Measurements from ENCODE around the gene NIFK.
"Not testable (repeated sequence)": the region's sequence is repeated elsewhere in the genome, so short reads cannot be mapped to it uniquely, and the experiment has no call there.

Gene NIFK

DNA sequence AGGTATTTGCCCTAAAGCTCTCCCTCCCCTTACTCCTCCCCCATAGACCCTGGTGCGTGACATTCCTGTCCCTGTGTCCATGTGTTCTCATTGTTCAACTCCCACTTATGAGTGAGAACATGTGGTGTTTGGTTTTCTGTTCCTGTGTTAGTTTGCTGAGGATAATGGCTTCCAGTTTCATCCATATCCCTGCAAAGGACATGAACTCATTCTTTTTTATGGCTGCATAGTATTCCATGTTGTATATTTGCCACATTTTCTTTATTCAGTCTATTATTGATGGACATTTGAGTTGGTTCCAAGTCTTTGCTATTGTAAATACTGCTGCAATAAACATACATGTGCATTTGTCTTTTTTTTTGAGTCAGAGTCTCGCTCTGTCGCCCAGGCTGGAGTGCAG is 46.1 kb downstream of the NIFK start:
- not testable (repeated sequence) for DNase-seq

DNA sequence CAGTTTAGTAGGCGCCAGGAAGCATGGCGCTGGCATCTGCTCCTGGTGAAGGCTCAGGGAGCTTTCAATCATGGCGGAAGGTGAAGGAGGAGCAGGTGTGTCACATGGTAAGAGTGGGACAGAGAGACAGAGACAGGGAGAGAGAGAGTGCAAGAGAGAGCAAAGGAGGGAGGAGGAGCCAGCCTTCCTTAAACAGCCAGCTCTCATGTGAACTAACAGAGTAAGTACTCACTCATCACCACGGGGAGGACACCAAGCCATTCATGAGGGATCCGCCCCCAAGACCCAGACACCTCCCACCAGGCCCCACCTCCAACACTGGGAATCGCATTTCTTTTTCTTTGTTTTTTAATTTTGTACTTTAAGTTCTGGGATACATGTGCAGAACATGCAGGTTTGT is 46.6 kb downstream of the NIFK start:
- no peak for DNase-seq

DNA sequence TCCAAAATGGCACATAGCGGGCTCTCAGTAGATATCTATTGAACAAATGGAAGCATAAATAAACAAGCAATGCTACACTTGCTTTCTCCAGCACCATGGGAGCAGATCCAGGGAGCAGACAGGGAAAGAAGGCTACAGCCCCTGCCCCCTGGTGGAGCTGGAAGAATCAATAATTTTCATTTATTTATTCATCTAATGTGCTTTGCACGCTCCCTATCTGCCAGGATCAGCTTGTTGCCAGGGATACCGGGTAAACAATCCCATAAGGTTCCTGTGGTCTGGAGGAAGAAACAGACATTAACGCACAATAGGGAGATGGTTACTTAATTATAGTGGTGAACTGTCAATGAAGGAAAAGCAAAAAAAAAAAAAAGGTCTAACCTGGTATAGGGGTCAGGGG is 47.3 kb downstream of the NIFK start:
- no peak for DNase-seq

DNA sequence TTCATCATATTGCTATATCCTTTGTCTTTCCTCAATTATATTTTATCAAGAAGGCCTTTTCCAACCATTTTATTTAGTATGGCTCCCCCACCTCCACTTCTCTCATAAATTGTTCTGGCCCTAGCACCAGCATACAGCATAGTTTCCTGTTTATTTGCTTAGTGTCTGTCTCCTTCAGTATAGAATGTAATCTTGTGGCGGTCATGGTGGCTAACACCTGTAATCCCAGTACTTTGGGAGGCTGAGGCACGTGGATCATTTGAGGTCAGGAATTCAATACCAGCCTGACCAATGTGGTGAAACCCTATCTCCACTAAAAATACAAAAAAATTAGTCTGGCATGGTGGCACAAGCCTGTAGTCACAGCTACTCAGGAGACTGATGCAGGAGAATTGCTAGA is 47.9 kb downstream of the NIFK start:
- no peak for DNase-seq

DNA sequence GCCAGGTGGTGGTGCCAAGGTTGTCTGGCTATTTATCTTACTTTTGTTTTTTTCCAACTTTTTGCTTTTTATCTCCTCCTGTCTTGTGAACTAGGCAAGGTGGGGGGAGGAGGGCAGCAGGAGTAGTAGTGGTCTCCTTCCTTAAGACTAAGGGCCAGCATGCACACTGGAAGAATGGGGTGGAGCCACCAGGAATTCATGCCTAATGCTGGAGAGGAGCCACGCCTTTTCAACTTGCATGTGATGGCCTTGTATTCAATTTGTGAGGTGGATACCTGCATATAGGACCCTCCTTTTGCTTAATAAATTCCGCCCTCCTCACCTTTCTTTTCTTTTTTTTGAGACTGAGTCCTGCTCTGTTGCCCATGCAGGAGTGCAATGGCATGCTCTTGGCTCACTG is 49.8 kb downstream of the NIFK start:
- no peak for DNase-seq

DNA sequence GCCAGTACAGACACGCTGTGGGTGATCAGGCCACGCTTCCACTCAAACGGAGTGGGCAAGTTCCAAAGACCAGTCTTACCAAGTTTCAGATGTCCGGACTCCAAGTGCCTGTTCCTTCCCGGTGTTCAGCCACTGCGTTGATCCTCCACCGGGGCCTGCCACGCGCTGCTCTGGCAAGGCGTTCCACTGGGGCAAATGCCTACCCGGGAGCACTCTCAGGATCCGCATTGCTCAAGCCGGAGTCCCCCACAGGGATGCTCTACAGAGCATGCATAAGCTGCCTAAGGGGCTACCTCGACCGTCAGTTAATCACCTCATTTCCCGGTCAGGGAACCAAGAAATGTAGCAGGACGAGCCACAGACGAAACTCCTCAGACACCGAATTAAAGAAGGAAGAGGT is 50.5 kb downstream of the NIFK start:
- no peak for DNase-seq

DNA sequence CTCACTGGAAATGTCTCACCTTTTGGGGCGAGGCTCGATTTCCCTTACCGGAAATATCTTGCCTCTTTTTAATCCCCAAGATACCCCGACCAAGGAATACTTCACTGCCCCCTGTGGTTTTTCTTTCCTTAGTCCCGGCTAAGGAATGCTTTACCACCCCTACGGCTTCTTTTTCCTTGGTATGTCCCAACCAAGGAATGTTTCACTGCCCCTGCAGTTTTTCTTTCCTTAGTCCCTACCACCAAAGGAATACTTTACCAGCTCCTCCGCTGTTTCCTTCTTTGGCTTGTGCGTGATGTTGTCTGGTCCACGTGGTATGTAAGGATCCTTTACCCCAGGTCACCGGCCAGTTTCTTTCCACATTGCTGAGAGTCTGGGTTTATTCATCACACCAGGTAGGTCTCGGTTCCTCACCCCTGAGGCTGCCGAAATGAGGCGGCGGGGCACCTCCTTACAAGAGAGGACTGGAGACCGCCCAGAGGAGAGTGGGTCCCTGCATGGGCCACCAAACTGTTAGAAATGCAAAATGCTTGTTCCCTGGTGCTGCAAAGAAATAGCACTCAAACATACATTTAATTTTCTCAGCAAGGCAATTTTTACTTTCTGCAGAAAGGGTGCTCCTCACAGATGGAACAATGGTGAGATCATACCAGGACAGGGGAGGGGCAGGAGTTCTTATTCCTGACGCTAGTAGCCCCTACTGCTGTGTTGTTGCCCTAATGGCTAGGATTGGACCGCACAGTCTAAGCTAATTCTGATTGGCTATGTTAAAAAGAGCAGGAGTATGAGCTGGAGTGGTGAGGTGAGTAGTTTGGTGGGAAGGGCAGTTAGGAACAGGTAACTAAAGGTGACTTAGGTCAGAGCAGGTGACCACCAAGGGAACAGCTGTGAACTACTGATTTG is 54.0 kb downstream of the NIFK start:
- DNase-seq: no peak

DNA sequence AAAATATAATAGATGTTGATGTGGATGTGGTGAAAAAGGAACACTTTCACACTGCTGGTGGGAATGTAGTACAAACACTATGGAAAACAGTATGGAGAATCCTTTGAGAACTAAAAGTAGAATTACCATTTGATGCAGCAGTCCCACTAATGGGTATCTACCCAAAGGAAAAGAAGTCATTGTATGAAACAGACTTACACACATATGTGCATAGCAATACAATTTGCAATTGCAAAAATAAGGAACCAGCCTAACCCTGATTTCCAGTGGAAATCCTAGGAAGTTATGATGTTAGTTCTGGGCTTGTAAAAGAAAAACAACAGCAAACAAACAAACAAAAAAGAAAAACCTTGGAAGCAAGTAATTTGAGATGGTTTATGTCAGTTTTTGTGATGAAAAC is 58.8 kb downstream of the NIFK start:
- DNase-seq: no peak

Measured in NCI-H510A treated with DMSO at 0.1 percent for 48 hours (cell line).